ENCODE results near the gene EHD4.

Gene EHD4

GRCh38 chr15:41921167-41921566 is 51.2 kb downstream of the EHD4 start:
- DNase-seq (ENCODE audit: low read depth), result peak; percentile 31
- TF ChIP-seq CTCF (conservative IDR thresholded peaks at IDR 0.05; ENCODE audit: low read depth, low read length), result no peak
- H3K4me3 ChIP-seq (ENCODE audit: low read depth, low read length), result no peak overlapping the region

- no peak overlapping the region for H3K4me3 ChIP-seq (ENCODE audit: low read depth, low read length)
- DNase-seq (ENCODE audit: low read depth), result peak; percentile 94
These were observed 52.3 kb downstream of the EHD4 start for GRCh38 chr15:41919954-41920538.

GRCh38 chr15:41919201-41919820 is 53.0 kb downstream of the EHD4 start:
- TF ChIP-seq CTCF (conservative IDR thresholded peaks at IDR 0.05; ENCODE audit: low read depth, low read length), result no peak
- H3K4me3 ChIP-seq (ENCODE audit: low read depth, low read length), result no peak overlapping the region
- no peak for DNase-seq (ENCODE audit: low read depth)

More at GRCh38 chr15:41919954-41920538, 52.3 kb downstream of the EHD4 start:
- TF ChIP-seq CTCF (conservative IDR thresholded peaks at IDR 0.05; ENCODE audit: low read depth, low read length), result no peak

GRCh38 chr15:41918506-41919126 is 53.7 kb downstream of the EHD4 start:
- DNase-seq (ENCODE audit: low read depth), result no peak
- no peak overlapping the region for H3K4me3 ChIP-seq (ENCODE audit: low read depth, low read length)
- TF ChIP-seq CTCF (conservative IDR thresholded peaks at IDR 0.05; ENCODE audit: low read depth, low read length), result no peak

- peak; percentile 75 for DNase-seq (ENCODE audit: low read depth)
- TF ChIP-seq CTCF (conservative IDR thresholded peaks at IDR 0.05; ENCODE audit: low read depth, low read length), result no peak
- no peak overlapping the region for H3K4me3 ChIP-seq (ENCODE audit: low read depth, low read length)
These were observed 54.5 kb downstream of the EHD4 start for GRCh38 chr15:41917767-41918430.

GRCh38 chr15:41915255-41915994 is 56.9 kb downstream of the EHD4 start:
- no peak for DNase-seq (ENCODE audit: low read depth)
- H3K4me3 ChIP-seq (ENCODE audit: low read depth, low read length), result no peak overlapping the region
- no peak for TF ChIP-seq CTCF (conservative IDR thresholded peaks at IDR 0.05; ENCODE audit: low read depth, low read length)
